Superior temporal gyrus (tissue), 1 donor: ENCODE results near the gene NEDD9.
A peak's percentile ranks its signal among the peaks of the same experiment; 100 is the strongest.

Experiments
- DNase-seq: peaks from one replicate; pipeline ENCODE4 v3.0.0-alpha.2; 2016; ENCODE audit errors: extremely low spot score

The NEDD9 gene

DNA sequence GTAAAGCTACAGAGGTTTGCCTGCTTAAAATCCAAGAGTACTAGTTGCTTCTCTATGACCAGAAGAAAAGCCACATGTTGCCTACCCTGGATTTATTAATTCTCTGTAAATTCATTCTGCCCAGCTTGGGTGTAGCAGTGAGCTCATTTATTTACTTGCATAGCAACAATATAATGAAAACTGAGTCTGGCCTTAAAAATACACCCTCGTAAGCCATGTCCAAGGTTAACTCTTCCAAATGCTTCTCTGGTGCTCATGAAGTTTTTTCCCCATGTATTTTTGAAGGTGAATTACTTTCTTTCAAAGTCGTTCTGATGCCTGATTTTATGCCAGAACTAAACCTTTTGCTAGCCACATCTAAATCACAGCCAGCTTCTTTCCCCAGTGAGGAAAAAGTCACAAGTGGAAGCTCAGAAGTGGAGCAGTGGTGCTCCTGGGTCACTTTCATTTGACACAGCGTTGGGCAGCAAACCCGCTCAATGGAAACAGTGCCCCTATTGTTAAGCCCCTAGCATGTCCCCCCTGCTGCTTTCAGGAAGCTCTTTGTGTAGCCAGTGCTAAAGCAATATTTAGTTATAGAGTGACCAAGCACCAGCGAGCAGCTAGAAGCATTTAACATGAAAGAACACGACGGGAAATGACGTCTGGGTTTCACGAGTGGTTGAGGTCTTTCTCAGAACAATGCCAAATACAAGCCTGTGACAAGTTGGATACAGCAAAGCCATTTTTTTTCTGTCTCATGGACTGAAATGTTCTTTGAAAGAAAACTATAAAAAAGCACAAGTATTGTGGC, 29.8 kb downstream of the NEDD9 start:
- DNase-seq, result peak; percentile 81

DNA sequence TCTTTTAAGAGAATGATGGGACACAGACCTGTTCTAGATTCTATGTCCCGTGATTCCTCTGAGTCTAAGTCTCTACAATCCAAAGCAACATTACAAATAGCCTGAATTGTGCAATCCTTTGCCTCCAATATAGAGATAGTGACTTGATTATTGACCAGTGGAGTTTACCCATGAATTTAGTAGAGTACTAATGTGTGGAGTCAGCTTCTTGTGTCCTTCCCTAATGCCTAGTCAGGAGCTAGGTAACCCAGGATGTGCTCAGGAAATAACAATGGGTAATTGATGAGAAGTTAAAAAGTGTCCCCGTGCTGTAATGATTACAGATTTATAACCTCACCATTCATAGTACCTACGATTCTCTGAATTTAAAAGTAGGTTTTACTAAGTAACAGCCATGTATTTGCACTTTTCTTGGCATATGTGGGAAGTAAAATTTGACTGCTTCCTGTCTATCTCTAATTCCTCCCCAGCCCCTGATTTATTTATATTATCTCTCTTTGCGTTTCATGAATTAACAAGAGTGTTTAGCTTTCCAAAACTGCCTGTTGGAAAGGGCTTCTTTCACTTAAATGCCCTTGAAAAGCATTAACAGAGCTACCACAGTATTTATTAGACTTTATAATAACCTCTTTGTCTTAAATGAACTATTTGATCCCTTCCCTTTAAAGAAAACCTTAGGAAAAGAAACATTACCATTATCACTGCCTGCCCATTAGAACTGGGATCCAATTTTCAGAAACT, 30.5 kb downstream of the NEDD9 start:
- no peak for DNase-seq

DNA sequence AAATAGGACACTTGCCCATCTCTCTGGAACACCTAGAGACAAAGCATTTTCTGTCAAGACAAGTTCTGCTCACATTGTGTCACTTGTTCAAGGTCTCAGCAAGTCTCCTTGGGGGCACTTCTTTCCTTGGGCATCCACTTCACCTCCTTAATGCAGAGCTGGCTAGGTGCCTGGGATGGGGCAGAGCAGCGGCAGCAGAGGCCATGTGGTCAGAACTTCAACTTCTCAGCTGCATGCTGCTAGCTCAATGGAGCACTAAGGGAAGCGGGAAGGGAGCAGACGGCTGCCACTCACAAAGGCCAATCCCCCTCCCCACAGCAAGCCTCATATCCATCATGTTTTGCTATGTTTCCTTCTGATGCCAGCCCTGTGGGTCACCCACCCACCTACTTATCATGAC, 31.5 kb downstream of the NEDD9 start:
- DNase-seq, result no peak

DNA sequence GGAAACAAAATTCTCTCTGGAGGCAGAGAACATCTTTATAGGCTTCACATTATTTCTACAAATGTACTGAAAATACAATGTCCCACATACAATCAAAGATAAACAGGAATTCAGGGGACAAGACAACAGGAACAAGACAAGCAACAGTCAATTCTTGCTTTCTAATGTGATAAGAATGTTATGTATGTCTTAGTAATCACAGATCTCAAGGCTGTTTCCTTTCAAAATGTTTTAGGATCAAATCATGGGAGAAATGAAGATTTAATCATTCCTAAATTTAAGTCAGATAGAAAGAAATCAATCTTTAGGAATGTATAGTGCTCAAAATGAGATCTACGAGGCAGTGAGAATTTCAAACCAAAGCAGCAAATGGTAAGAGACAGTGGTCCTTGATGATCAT, 32.1 kb downstream of the NEDD9 start:
- no peak for DNase-seq

DNA sequence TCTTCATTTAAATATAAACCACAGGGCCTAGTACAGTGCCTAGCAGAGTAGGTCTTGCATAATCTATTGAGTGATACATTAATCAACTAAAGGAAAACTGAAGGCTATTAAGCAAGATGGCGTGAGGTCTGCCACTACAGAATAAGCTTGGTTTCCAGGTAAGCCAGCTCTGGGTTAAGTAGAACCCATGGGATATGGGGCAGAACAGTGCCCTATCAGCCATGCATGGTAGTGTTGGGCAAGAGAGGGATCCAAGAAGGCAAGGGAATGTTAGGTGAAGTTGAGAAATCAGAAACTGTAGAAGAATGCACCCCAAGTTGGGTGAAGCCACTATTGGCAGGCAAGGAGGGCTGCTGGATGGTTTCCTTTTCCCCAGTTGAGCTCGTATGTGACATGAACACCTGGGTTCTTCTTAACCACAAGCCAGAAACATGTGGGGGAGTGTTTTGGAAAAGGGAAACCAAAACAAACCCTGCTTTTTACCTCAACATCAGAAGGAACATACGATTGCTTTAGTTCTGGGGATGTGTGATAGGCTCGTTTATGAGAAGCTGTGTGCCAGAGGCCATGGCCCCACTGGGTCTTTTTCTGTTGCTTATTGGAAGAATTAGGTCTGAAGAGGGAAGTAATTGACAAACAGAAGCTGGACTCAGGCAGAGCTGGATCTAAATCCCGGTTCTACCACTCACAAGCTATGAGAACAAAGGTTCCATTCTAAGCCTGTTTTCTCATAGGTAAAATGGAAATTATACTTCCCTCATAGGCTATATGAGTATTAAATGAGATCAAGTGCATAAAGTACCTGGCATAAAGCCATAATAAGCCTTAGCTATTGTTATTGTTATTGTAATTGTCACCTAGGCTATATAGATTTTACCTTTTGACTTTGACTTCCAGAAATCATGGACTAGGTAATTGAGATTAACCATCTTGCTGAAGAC, 33.5 kb downstream of the NEDD9 start:
- DNase-seq, result no peak

DNA sequence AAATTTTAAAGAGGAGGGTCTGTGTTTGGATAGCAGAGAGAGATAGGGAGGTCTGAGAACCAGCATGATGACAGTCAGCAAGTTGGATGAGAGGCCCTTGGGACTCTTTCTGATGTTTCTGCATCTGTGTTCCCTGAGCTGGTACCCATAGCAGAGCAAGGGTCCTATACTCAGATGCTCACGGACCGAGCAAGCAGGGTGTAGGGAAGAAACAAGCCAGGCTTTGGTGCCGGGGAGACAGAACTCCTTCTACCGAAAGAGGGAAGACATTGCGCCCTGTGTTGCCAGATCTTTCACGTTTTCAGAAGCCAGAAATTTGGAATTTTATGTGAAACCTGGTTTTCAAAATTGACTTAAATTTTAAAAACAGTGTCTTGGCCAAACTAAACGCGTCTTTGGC, 34.6 kb downstream of the NEDD9 start:
- no peak for DNase-seq

DNA sequence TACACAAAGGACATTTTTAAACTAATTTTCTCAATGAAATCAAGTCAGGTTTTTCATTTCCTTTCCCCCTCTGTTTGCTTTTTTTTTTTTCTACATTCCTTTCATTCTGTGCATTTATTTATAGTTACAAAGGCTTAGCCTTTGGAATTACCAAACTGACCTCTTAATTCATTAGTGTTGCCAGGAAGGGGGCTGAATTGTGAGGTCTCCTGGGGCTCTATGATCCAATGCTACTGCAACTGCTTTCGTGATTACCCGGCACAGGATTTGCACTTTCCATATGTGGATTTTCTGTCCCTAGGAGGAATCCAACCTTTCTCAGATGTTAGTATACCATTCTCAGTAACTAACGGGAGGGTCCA, 35.3 kb downstream of the NEDD9 start:
- DNase-seq, result no peak

DNA sequence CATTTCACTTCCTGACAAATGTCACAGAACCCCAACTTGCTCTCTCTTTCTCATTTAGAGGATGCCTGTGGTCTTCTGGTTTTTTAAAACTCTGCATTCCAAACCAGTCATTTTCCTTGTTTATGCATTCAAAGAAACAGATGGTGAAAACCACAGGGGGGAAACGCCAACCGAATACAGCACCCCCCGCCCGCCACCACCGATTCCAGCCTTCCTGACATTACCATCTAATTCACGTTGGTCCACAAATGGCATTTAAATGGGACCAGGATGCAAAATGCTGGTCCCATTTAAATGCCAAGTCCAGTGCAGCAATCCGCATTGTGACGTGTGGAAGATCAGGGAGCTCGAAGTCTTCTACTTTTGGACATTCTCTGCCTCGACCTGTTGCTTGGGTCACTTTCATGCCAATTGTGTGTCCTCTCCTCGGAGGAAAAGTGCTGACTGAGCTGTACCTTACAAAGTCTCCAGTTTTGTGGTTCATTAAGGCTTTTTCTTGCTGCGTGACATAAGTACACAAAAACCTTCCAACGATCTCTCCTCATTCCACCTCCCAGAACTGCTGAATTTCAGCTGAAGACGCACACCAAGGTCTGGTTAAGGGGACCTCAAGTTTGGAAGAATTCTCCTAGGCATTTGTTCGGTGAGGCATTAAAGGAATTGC, 35.8 kb downstream of the NEDD9 start:
- no peak for DNase-seq

DNA sequence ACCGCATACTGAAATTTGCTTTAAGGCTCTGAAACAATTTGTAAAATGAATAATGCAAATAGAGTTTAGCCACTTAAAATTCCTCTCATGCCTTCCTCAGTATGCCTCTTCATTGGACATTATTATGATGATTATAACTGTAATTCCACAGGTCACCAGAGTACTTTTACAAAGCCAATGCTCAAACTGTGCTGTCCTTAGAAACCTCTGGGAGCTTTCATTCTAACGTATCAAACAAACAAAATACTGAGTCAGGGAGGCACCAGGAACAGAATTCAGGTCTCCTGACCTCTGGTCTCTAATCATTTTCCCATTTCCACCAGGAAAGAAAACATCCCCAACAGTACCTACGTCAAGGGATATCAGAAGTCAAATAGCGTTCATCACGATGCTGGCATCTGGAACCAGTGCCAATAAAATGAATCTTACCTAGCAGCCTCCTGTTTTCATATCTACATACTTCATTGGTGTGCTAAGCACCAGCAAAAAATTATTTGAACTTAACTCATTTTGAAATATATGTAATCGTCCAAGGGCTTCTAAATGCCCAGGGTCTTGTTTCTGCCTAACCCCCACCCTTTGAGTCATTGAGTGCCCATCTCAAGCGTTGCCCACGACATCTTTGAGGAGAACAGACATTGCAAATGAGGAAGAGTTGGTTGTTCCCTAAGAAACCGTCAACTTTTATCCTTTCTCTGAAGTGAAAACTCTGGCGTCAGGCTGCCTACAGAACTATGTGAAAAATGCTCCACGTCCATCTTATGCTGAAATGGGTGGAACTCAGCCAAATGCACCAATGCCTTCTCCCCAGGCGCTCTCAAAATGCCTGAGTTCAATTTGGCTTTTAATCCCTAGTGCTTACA, 37.9 kb downstream of the NEDD9 start:
- DNase-seq, result no peak

DNA sequence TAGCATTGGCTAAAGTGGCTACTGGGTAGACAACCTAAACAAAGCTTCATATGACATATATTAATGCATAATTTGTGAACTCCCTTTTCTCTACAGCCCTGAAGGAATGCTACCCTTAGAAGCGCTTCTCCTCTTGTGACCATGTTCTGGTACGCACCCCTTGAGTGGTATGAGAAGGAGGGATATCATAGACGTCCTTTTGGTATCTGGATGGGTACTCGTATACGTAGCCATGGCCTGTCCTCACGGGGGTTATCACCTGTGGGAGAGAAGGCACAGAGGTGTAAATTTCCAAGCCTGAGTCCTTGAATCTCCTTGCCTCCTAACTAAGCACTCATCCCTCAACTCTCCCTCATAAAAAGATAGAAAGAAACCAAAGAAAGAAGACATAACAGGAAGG, 39.0 kb downstream of the NEDD9 start:
- DNase-seq, result no peak

DNA sequence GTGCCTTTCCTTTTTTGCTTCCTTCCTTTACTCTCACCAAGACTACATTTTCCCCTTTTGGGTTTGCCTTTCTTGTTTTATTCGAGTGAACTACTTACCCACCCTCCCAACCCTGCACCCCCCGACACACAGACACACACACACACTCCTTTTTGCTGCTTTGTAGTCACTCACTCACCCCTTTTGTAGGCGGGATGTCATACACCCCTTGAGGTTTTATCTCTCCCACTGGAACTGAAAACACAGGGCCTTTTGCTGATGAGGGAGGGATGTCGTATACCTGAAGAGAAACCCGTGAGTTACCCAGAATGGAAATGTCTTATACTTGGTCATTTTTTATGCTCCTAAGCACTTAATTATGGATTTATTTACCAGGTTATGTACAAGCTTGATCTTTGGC, 40.3 kb downstream of the NEDD9 start:
- DNase-seq, result no peak

DNA sequence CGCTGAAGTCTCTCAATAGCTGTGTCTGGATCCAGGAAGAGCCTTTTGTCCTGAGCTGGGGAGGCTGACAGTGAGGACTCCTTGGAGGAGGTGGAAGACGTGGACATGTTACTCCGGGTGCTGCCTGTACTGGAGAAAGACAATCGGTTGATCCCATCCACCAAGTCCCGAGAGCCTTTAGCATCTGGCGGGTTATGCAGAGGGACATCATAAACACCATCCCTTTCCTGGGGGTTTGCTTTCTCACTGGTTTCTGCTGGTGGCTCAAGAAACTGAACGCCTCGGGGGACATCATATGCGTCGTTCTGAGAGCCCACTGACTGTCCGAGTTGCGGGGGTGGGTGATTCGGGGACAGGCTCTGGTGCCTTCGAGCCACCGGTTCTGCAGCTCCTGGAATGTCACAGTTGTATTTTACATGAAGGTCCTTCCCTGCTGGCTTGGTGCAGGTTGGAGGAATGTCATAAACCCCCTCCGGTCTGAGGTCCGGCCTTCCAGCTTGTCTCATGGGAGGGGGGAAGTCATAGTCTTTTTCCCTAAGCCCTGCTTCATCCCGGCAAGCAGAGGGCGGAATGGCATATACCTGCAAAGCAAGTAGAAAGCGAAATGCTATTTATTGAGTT, 41.7 kb downstream of the NEDD9 start:
- no peak for DNase-seq

DNA sequence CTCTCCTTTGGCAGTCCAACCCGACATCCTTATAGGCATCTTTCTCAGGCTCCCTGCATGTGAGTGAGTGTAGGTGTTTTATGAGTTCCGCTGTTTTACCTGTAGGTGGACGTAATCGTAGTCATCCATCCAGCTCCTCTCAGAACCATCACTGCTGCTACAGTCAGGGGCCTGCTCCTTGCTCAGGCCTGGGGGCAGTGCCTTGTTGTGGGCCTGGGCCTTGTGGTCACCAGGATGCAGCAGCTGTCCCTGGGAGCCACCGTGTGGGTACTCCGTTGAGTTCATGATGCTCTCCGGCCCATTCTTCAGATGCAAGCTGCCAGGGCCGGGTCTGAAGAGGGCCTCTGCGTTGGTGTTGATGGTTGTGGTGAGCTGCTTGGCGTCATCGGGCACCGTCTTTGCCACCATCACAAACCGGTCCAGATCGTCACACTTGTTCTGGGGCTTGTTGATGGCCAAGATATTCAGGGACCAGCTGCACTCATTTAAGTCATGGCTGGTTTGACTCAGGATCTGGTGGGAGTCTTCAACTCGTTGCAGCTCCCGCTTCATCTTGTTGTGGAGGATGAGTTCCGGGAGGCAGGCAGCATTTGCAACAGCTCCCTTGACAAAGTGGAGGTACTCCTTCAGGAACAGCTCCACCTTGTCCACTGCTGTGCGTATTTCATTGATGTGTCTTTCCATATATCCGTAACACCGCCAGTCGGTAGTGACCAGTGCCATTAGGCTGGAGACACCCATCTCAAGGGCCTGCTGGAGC, 42.4 kb downstream of the NEDD9 start:
- DNase-seq, result no peak

DNA sequence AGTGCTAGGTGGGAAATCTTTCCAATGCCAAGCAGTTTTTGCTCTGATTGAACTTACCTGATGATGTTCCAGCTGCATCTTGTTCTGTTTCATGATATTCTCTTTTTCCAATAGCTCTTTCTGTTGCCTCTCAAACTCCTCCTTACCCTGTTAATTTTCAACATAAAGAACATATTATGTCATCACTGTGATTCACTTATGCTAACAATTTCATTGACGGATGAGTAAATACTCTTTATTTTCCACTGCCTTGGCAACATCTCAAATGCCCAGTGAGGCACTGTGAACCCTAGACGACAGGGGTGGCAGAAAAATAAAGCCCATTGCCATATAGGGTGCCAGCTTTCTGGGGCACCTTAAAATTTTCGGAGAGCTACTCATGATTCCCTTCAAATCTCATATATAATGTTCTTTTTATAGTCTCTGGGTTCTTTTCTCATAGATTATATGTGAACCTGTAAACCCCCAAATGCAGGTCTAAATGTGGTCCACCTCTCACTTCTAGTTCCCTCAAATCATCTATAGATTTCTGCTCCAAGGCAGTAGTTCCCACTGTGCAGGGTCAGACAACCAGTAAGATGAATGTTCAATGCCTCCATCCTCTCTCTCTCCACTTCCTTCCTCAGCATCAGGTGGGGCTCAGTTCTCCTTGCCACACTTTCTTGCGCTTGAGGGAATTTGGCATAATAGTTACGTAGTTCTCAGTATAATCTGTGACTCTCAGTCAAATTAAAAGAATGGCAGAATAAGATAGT, 44.1 kb downstream of the NEDD9 start:
- DNase-seq, result no peak

DNA sequence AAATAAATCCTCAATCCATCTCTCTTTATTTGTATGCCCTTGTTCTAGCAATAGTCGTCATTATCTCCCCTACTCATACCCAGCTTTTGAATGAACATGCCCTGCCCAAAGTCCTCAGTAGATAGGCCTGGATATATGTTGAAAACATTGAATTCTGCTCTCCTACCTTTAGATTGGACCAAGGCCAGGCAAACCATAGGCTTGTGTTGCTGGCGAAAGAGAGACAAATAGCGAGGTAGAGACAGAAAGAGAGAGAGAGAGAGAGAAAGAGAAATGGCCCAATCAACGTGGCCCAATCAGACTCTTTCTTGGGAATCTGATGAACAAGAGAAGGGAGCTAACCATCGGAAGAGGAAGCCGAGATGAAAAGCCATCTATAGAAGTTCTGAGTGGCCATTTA, 45.2 kb downstream of the NEDD9 start:
- DNase-seq, result no peak

DNA sequence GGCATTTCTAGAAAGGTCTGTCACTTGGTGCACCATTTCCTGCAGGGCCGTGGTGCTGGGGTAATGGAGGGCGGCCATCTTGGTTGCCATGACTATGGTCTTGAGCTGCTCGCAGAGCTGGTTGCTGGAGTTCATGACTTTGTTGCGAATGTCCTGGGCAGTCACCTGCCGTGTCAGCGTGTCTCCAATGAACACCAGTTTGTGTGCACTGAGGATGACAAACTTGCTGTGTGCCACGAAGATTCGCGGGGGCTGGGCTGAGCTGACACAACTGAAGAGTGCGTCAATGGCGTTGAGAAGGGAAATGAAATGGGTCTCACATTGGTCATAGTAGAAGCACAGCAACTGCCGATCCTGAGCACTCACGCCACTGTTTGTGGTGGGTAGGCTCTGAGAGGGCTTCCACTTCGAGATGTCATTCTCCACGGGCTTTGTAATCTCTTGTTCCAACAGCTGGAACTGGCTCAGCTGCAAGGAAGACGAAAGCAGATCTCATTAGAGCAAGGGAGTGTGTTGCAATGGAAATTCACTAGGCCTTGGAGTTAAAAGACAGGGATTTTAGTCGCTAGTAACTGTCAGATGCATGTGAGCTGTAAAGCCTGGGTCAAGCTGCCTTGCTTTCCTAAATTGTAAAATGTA, 47.1 kb downstream of the NEDD9 start:
- no peak for DNase-seq

DNA sequence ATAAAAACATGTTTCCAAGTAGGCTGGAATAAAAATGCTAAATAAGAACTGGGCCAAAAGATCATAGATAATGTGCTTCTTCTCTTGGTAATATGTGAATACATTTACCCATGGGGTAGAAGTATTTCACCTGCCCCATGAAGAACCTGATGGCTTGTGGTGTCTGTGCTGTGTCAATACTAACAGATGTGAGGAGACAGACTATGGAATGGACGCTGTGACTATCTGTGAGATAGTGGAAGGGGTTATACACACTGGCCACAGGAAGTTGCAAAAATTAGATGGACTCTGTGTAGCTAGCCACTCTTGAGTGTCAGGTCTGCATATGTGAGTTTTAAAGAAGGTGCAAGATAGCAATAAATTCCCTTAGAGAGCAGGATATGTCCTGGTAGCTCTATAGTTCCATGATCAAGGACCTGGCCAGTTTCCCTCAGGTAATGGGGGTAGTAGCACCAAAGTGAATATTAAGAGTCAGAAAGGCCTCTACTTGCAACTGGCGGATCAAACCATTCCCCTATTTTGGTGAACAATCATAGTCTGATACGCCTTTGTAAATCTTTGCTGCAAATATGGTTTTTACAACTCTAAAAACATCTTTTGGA, 48.6 kb downstream of the NEDD9 start:
- no peak for DNase-seq
